Activated CD4-positive, alpha-beta T cell treated with anti-CD3 and anti-CD28 coated beads, Interleukin-10, Interleukin-2, amounts not matched to agents 100 ng/mL and 50 ng/mL, durations not matched to agents 16 hours and 8 hours (primary cell): Measurements from ENCODE around the gene CLTC.

ENCODE experiments used
- DNase-seq: peaks from one replicate; pipeline ENCODE4 v3.0.0-alpha.2; 2020

The CLTC gene

DNA sequence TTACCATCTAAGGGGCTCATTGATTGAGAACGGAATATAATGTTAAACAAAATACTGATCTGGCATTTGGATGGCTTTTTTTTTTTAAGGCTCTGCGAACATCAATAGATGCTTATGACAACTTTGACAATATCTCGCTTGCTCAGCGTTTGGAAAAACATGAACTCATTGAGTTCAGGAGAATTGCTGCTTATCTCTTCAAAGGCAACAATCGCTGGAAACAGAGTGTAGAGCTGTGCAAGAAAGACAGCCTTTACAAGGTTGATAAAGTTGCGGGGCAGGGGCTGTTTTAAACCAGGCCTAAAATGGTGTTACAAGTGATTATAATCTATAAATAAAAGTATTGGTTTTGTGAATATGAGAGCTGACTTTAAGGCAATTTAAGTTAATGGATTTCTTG is 65.3 kb downstream of the CLTC start:
- no peak for DNase-seq

DNA sequence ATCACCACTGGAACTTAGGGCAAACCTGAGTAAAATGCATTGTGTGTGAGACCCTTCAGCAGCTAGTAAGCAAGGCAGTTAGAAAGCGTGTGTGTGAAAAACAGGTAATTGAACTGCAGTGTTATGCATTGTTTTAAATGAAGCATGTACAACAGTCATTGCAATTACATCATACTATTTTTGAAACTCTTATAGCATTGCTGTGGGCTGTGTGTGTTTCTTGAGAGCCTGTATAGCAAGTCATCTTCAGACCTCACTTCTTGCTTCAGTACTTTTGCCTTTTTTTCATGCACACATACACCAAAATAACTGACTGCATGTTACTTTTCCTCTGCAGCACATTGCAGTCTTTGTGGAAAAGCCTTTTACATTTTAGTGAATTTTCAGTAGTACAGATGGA is 68.3 kb downstream of the CLTC start:
- DNase-seq: no peak

DNA sequence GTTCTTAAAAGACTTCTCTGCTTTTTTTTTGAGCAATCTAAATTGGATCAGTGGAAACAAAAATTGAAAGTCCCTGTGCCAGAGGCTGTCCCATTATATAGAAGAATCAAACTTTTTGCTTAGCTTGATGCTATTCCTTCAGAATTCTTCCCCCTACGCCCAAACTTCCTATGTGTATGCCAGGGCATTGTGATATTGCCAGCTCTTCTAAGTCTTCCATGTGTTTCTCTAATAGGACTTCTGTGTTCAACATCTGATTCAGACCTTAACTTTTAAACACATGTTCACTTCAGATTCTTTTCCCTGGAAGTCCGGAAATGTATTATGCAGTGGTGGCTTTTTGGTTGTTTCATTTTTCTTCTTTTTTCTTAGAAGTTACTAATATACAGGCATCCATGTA is 68.8 kb downstream of the CLTC start:
- DNase-seq: no peak

DNA sequence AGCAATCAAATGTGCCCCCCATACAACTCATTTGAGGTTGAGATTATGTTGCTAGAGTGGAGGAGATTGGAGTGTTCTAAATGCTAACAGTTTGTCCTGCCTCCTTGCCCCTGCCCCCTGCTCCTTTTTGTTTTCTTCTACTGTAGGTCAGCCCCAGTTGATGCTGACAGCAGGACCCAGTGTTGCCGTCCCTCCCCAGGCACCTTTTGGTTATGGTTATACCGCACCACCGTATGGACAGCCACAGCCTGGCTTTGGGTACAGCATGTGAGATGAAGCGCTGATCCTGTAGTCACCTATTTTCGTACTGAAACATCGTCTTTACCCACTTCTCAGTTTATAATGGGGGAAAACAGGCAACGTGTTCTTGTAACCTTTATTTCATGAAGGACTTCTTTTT is 73.9 kb downstream of the CLTC start:
- DNase-seq: no peak

DNA sequence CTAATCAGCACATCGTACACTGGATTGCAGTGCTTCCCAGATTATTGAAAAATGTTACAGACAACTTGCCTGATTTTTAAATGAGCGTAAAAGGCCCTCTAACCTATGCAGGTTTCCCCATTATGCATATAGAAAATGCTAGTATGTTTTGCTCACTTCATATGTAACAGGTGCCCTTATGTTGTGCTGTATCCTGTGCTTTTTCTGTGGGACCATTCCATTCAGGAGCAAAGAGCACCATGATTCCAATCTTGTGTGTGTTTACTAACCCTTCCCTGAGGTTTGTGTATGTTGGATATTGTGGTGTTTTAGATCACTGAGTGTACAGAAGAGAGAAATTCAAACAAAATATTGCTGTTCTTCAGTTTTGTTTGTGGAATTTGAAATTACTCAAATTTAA is 74.6 kb downstream of the CLTC start:
- no peak for DNase-seq

DNA sequence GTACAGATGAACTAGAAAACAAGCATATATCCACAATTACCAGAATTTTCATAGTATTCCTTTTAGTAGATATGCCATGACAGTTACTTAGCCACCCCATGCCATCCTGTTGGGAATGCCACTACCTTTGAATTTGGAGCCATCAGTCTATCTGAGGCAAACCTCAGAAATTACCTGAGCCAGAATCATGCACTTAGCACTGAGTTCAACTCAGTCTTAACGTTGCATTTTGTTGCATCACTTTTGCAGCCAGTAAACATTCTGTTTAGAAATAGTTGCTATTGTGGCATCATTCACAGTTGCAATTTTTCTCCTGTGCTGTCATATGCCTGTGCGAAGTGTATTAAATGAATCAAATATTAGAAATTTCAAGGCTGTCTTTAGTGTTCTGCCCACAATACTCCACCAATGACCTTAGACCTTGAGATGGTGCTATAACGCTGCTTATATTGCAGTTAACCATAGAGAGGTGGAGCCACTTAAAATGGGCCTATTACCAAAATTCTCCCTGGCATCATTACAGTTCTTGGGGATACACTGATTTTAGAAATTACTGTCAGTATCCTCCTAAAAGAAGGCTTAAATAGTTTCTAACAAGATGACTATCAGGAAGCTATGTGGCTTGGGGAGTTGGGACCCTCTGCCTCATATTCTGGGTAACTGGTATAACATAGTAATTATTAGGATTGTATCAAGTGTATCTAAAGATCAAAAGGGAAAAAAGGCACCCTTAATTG is 76.4 kb downstream of the CLTC start:
- DNase-seq: no peak

DNA sequence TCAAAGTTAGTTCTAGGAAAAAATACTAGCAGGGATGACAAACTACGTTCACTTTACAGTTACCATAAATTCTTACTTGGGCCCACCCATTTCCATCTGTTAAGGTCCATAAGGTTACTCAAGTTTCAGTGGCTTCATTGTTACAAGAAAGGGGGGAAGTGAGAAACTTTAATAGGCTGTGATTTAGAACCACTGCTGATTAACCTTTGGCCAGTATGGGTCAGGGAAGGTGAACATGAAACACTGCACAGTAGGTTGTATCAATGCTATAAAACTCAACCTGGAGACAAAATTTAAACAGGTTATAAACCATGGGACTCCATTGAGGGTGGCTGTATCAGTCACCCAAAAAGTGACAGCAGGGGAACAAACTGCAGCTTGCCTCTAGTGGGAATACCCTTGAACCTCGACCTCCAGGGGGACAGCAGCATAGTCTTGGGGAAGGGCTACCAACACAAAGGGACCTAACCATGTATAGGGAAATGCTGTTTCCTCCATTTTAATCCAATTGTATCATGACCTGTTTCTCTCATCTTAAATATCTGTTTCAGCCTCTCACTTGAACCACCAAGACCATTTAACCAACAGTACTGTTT is 77.1 kb downstream of the CLTC start:
- no peak for DNase-seq

DNA sequence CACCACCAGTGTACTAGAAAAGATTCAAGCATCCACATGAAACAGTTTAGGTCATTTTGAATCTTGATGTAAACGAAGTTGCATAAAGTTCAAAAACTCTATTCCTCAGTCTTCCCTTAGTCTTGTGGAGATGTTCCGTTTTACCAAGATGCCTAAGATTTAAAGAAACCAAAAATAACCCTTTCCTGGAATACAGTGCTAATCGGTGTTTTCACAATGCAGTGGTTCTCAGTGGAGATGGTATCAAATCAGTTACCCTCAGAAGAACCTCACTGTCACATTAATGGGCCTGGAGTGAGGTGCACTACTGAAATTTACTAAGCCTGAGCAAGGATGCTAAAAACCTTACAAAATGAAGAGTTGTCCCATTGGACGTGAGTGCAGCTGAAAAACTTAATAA is 78.4 kb downstream of the CLTC start:
- DNase-seq: no peak

DNA sequence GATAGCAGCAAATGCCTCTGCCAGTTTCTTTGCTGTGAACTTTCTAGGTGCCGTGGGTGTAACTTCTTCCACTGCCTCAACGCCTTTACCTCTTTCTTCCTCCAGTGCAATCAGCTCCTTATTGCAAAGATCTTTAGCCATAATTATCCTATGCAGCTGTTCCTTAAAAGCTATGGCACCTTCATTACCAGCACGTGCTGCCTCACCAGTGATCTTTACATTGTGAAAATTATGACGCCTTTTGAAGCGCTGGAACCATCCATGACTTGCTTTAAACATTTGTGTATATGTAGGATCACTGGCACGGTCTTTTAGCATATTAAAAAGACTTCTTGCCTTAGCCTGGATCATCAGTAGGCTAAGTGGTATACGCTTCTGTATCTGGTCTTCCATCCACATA is 79.5 kb downstream of the CLTC start:
- DNase-seq: no peak

DNA sequence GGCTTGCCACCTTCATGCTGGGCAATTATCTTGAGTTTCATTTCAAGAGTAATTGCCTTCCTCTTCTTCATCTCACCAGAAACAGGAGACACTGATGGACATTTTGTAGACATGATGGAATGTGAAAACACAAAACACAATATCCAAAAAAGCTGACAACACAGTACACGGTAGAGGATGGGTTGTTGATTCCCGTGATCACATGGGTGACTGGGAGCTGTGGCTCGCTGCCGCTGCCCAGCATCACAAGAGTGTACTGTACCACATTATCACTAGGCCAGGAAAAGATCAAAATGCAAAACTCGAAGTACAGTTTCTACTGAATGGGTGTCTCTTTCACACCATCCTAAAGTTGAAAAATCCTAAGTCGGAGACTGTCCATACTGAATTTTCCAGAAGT is 80.1 kb downstream of the CLTC start:
- DNase-seq: no peak

DNA sequence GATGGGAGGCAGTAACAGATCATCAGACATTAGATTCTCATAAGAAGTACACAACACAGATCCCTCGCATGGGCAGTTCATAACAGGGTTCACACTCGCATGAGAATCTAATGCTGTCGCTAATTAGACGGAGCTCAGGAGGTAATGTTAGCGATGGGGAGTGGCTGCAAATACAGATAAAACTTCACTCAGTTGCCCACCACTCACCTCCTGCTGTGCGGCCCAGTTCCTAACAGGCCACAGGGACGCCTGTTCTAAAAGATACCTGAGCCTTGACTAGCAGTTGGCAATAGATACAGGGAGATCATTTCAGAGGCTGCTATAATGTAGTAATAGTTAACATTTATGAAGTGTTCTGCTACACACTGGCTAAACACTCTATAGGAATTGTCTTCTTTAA is 82.6 kb downstream of the CLTC start:
- no peak for DNase-seq

DNA sequence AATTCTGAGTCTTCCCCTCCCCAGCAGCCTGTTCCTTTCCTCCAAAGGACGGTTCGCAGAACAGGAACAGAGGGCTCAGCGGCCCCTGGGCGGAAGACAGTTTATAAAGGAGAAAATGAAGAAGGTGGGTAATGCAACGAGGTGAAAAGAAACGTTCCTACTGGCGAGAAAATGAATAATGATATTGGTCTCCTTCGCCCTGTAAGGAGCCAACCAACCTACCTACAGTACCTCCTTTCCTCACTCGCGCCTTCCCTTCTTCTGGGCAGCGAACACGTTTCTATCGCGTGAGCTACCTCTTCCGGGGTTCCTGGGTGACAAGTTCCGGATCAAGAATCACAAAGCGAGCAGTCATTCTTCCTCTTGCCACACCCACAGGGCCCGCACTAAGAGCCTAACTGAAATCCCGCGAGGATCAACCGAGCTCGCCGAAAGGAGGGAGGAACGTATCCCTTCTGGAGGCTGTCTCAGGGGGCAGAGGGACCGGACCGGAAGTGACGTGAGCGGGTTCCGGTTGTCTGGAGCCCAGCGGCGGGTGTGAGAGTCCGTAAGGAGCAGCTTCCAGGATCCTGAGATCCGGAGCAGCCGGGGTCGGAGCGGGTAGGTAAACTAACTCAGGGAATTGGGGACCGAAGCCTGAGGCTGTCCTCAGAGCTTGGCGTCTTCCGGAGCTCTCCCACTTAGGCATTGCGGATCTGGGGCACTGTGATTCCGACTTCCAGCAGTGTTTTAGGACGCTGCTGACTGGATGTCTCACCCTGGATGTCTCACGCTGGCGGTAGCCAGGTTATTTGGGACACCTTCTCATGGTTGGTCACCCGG is 87.7 kb downstream of the CLTC start, which contains the start of the genes PTRH2 and VMP1:
Gene PTRH2 (minus strand): TSS at position 282 of the 822 bp plus-strand sequence. CDS start 9,452 bp downstream, outside the sequence.
Gene VMP1 (plus strand): TSS at position 506 of the 822 bp plus-strand sequence. CDS start 23,793 bp downstream, outside the sequence.
- DNase-seq: peak; percentile 99

DNA sequence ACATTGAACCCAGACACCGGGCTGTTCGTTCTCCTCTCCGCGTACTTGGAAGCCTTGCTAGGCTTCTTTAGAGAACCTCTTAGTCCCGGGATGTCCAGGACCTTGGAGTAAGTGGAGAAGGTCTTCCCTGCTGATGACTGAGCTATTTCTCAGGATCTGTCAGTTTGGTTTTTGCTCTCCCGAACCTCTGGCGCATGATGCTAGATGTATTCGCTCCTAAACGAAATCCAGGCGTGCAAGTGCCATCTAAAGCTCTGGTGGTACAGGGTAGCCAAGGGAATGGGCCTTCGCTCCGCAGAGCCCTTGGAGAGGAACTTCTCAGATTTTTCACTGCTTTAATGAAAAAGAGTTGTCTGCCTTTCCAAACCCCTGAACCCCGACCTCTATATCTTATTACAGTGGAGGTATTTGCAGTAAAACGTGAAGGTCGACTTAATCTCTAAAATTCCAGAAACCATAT is 88.3 kb downstream of the CLTC start:
- DNase-seq: no peak

DNA sequence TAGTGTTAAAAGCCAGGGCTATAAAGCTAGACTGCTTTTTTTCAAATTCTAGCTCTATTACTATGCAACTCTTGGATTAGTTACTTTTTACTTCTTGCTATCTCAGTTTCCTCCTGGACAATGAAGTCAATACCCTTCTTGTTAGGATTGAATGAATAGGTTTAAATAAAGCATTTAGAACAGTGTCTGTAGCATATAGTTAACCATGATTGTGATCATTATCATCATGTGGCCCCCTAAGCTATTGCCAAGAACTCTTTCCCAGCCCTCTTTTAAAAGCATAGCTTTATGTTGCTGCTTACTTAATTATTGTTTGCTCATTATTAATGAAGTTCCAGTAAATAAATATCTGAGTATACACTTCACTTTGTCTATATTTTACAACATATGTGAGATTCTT is 92.2 kb downstream of the CLTC start:
- DNase-seq: no peak

DNA sequence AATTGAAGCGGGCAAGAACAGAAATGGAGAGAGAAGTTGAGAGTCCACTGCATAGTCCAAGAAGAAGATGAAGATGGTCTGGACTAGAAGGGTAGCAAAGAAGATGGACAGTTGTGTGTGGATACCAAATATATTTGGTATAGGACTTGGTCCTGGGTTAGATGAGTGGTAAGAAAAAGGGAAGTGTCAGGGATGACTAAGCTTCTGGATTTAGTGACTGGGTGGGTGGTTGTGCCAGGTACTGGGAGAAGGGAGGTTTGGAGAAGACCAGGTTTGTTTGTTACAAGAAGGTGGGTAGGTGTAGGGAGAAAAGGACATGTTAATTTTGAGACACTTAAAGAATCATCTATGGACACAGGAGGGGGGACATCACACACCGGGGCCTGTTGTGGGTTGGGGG is 93.2 kb downstream of the CLTC start:
- DNase-seq: no peak

DNA sequence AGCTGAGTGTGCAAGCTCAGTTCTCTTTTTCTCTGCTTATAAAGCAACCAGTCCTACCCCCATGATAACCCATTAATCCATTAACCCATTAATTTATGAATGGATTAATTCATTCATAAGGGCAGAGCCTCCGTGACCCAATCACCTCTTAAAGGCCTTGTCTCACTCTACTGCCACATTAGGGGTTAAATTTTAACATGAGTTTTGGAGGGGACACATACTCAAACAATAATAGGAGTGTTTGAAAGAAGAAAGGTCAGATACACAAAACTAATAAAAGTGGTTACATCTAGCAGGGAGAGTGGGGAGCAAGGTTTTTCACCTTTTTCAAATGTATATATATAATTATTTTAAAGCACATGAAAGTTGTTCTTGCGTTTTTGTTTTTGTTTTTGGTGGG is 94.6 kb downstream of the CLTC start:
- DNase-seq: no peak

DNA sequence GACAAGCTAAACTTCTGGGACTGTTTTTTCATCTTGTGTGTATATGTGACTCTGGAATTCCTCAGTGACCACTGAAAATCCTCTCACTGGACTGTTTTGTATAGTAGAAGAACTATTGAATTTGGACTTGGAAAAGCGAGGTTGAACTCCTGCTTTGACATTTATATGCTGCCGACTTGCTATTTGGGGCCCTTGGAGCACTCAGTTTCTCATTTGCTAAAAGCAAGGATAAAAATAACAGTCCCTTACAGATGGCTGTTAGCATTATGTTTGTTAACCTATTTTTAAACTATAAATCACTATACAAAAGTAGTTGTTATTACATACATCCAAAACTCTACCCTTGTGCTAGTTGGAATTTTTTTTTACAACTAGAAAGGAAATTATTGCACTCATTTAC is 96.7 kb downstream of the CLTC start:
- DNase-seq: no peak

DNA sequence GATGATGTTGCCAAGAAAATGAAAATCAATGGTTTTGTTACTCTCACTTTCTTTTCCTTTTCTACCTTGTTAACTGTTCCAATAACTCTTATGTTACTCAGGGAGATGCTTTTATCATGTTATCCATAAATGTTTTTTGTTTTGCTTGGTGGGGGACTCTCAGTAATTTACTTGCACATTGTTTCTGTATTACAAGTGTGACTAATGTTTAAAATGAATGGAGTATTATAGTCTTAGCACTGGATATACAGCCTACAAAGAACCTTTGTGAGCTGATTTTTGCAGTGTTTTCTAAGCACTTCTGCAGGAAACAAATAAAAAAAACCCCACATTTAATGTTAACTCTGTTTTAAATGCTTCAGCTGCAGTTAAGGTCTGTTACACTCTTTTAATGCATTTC is 99.8 kb downstream of the CLTC start:
- no peak for DNase-seq

DNA sequence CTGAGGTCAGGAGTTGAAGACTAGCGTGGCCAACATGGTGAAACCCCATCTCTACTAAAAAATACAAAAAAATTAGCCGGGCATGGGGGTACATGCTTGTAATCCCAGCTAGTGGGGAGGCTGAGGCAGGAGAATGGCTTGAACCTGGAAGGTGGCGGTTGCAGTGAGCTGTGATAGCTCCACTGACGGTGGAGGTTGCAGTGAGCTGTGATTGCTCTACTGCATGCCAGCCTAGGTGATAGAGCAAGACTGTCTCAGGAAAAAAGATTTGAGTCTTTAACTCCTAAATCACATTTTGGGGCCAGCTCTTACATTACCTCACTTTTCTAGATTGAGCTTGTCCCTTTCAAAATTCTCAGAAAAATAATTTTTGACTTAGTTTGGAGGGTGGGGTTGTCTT is 102.9 kb downstream of the CLTC start:
- no peak for DNase-seq

DNA sequence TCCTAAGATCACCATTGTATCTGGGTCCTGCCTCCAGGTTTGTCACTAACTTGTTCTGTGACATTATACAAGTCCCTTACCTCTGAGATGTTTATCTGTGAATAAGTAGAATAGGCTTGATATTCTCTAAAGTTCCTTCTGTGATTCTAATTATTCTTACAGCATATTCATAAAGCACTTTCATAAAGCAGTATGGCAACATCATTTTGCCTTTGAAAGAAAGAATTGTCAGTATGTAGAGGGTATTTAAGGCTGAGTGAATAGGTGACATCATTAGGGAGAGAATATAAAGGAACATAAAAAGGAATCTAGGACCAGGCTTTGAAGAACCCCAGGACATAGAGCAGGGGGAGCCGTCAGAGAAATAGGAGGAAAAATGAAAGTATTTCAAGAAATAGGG is 103.3 kb downstream of the CLTC start:
- DNase-seq: no peak

DNA sequence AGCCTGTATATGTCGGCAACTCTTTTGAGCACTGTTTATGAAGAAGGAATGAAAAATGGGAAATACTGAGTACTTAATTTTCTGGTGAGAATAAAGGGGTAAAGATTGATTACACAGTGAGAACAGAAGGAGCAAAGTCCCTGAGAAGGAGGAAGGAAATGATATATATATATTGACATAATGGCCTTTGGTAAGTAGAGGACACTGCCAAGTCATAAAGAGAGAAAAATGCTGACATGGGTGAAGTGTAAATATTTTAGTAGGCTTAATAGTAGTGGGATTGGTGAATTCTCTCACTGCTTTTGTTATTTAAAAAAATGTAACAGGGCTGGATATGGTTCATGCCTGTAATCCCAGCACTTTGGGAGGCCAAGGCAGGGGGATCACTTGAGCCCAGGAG is 103.9 kb downstream of the CLTC start:
- DNase-seq: no peak

DNA sequence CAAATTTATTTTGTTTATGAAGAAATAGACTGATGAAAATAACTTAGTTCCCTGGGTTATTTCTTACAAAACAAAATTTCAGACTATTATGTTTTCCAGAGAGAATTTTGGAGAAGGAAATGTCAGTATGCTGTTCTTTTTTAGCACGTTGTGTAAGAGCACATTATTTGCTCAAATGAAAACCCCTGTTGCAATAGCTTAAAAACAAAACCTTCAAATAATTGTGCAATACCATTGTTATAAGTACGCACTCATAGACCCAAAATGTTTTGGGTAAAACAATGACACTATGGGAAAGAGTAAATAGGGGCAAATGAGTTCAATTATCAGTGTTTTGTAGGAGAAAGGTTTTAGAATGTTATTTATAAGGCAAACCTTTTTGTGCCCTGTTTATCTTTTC is 106.0 kb downstream of the CLTC start:
- no peak for DNase-seq

DNA sequence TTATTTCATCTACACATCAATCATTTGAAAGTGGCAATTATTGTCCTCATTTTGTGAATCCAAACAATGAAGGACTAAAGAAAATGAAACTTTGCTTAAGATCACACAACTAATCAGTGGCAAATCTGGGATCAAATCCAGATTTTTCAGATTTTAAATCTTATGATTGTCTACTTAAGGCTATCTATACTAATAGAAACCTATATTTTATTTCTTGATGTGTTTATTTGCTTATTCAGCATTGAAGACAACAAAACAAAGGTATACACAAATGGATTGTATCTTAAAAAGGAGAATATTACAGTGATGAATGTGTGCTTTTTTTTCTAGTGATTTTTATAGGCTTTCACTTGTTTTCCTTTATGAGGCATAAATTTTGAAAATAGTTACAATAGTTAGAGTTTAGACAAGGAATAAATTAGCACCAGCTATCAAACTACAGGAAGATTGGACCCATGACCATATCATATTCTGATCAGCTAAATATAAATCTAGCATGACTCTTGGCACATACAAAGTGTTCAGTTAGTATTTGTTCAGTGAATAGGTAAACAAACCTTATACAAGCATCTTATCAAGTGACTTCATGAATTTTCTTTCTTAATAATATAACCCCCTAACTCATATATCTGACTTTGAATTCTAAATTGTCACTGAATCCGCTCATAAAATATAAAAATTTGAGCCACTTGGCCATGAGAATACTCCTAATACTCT is 108.3 kb downstream of the CLTC start:
- no peak for DNase-seq
